Right renal pelvis (tissue), 4 donors: ENCODE results near the gene NPPB. TPM values are rescaled to one million over a fixed set of nuclear protein-coding genes. Genes with fewer than 3 reads are reported as not detected.

Experiments
- DNase-seq, 4 donors: peaks; one replicate each; pipeline ENCODE4 v3.0.0-alpha.2; 2013; ENCODE audit warnings: low read depth in 4 of 4, low spot score in 3 of 4, missing footprints in 1 of 4
- polyA plus RNA-seq, 4 donors: library from polyadenylated mRNA; unstranded; fragments of 120-200 nt; gene quantifications; one replicate each; pipeline ENCODE4 v1.2.1, GENCODE V29; 2013; ENCODE audit not compliant: insufficient read length in 4 of 4

The NPPB gene
- polyA plus RNA-seq, 4 donors: 0.10 TPM; not detected in 3

DNA sequence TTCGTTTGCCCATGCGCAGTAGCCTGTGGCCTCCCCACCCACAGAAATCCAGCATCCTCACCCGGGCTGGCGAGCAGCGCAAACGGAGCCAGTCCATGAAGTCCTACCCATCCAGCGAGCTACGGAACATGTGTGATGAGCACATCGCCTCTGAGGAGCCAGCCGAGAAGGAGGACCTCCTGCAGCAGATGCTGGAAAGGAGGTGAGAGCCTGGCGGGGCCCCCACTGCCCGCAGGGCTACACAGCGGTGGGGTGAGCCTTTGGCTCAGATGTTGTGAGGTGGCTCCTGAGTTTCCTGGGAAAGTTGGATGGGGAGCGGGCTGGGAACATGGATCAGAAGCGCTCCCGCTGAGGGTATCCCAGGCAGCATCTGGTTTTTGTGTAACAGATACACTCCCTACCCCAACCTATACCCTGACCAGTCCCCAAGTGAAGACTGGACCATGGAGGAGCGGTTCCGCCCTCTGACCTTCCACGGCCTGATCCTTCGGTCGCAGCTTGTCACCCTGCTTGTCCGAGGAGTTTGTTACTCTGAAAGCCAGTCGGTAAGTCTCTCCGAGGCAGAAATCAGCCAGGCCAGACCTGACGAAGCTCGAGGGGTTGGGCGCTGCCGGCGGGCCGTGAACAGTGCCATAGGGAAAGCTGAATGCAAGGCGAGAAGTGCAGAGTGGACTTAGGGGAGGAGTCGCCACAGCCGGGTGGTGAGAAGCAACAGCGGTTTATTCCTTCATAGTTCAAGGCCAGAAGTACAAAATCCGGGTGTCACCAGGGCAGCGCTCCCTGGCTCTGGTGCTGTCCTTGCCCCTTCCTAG is 21.6 kb downstream of the NPPB start:
- DNase-seq: no peak

DNA sequence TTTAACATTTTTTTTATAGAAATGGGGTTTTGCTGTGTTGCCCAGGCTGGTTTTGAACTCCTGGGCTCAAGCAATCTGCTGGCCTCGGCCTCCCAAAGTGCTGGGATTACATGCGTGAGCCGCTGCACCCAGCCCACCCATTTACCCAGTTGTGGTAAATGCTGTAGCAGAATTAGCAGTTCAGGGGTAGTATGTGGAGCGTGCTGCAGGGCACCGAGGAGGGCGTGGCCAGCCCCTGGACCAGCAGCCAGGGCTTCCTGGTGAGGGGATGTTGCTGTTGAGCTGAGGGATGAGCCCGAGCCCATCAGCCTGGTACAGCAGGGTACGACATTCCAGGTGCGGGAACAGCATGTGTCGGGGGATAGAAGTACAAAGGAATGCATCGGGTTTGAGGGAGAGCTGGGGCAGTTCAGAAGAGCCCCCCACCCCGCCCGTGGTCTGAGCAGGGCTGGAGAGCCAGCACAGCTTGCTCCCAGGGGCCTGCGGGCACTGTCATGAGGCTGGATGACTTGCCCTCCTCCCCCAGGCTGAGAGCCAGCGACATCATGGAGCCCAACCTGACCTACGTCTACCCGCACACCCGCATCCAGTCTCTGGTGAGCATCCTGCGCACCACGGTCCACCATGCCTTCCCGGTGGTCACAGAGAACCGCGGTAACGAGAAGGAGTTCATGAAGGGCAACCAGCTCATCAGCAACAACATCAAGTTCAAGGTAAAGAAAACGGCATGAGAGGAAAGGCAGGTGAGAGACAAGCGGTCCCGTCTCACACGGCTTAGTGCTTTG is 23.1 kb downstream of the NPPB start:
- no peak for DNase-seq

DNA sequence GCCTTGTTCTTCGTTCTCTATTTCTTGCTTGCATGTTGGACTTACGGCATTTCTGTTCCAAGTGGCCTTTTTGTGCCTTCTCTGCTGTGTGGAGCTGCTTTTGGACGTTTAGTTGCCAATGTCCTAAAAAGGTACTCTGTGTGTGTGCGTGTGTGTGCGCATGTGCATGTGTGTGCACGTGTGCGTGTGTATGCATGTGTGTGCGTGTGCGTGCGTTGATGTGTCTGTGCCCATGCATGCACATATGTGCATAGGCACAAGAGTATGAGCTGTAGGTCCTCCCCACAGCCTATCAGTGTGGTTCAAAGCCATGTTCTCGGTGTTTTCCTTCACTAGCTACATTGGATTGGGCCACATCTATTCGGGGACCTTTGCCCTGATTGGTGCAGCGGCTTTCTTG is 24.8 kb downstream of the NPPB start:
- DNase-seq: no peak

DNA sequence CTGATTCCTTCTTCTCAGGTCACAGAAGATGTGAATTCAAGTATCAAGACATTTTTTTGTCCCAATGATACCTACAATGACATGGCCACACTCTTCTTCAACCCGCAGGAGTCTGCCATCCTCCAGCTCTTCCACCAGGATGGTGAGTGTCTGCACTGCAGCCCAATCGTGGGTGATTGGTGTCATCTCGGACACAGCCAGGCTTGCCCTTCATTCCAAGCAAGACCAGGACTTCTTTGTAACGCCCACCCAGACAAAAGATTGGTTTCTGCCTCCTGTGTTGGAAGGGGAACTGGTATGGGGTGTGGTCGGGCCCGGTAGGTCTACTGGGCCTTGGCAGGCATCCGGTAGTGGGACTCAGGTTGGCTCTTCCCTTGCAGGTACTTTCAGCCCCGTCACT is 25.2 kb downstream of the NPPB start:
- no peak for DNase-seq

DNA sequence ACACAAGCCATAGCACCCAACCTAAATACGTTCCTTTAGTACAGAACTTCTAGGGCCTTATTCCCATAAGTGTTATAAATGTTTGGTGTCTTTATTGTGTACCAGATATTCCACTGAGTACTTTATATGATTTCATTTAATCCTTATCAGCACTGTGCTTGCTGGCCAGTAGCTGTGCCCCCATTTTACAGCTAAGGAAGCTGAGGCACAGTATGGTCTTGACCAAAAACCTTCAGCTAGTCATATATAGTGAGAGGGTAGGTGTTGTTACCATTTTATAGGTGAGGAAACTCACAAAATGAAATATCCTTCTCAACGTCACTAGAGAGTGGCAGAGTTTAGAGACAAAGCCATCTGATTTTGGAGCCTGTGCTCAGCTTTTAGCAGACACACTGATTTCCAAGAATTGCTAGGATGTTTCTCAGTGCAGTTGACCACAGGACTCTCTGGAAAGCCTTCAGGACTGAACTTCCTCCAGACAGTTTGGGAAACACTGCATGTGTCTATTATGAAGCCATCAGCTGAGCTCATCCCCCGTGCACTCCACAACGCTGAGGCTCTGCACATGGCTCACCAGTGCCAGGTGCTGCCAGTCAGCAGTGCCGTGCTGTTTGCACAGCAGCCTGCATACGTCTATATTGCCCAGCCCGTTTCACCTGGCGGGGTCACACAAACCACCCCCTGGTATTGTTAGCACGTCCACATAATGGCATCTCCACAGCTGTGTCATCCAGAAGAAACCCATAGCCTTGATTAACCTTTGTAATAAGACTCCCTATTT is 26.6 kb downstream of the NPPB start:
- no peak for DNase-seq

DNA sequence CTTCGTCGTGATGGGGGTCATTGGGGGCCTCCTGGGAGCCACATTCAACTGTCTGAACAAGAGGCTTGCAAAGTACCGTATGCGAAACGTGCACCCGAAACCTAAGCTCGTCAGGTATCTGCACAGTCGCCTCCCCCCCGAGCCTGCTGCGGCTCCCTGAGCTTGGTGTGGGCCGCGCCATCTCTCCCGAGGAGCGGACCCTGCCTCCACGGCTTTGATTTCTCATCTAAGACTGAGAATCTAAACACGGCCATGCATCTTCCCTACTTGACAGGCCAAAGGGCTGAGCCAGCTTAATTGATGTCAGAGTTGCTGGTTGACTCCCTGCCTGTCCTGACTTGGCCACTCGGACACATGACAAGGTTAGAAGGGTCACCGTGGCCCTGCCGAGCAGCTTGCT is 30.2 kb downstream of the NPPB start:
- DNase-seq: no peak

DNA sequence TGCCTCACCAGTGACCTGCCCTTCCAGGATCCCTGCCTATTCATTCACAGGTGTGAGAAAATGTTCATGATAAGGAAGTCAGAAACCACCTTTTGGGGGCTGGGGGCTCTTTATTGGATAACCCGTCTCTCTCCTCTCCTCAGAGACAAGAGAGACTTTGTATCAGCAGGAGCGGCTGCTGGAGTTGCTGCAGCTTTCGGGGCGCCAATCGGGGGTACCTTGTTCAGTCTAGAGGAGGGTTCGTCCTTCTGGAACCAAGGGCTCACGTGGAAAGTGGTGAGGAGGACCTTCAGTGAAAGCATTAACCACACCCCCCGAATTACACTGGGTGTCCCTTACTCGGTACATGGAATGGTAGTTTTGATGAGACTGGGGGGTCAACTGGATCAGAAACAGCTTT is 31.8 kb downstream of the NPPB start:
- no peak for DNase-seq

DNA sequence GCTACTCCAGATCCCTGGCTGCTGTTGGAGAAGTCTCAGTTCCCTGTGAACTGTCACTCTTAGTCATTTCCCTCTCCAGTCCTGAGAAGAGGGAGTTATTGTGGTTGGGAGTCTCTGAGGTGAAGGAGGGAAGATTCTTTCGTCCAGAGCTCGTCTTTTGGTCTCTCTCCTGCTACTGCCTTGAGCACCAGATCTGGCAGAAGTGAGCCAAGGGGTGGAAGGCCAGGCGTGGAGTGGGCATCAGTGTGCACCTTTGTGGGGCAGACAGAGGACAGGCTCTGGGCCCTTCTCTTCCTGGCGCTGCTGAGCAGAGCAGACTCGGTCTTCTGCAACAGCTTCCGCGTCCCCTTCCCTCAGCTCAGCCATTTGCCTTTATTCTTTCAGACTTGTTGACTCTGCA is 33.6 kb downstream of the NPPB start:
- no peak for DNase-seq

DNA sequence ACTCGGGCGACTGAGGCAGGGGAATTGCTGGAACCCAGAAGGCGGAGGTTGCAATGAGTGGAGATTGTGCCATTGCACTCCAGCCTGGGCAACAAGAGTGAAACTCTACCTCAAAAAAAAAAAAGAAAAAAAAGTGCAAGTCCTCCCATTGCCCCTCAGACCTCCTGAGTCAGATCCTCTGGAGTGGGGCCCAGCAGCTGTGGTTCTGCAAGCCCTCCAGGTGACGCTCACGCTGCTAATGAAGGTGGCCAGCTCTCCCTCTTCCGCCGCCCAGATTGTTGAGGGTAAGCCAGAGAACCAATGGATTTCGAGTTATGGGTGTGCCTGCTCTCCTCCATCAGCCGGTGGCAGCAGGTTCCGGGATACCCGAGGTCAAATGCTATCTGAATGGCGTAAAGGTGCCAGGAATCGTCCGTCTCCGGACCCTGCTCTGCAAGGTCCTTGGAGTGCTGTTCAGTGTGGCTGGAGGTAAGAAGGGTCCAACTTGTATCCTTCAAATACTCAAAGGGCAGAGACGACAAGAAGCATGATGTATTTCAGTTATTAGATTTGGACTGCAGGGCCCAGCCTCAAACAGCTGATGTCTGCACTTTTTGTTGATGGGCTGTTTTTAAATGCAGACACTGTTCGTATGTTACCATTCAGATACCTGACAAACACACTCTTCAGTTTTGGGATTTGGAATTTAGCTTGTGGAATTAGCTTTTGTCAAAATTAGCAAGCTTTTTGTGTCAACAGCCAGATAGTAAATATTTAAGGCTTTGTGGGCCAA is 35.2 kb downstream of the NPPB start:
- DNase-seq: no peak

DNA sequence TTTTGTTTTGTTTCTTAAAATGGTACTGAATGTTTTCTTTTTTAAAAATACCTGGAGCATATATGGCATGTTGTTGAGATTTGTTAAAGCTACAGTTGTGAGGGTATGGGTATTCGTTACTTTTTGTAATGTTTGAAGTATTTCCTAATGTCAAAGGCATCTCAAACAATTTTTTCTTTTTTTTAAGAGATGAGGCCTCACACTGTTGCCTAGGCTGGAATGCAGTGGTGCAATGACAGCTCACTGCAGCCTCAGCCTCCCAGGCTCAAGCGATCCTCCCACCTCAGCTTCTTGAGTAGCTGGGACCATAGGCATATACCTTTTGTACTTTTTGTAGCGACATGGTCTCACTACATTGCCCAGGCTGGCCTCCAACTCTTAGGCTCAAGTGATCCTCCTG is 36.7 kb downstream of the NPPB start:
- DNase-seq: no peak

DNA sequence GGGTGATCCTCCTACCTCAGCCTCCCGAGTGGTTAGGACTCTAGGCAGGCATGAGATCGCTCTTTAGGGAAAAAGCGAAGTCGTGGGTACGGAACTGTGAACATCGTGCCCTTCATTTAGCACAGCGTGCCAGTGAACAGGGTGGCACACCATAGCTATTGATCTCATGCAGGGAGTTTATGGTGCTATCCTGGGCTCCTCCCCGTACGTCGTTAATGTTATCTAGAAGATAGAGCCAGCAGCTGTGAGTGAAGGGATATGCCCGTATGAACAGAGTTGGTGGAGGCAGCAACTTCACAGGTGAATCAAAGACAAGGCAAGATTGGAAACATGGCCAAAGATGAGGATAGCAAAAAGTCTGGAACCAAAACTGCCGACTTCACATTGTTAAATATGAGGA is 41.6 kb downstream of the NPPB start:
- no peak for DNase-seq

DNA sequence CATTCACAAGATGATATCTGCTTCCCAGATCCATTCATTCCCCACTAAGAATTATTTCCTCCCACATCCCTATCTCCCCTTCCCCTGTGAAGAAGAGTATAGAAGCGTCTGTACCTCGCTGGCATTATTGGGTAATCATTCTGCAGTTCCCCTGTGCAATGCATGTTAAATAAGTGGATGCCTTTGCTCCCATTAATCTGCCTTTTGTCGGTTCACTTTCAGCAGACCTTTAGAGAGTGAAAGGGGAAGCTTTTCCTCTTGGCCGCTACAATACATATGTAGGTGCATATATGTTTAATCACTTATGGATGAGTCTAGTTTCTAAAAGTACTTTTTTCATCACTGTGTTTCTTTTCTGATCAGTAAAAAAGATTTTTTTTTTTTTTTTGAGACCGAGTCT is 45.7 kb downstream of the NPPB start:
- no peak for DNase-seq

Other genes starting within 250 kb of the NPPB start
- gene FBXO2, start 204.5 kb downstream of the NPPB start, polyA plus RNA-seq: 1 to 10 TPM in 3 of 4 donors, under 1 TPM in 1; 0.98 to 2.0 (median 1.1) TPM
- gene FBXO44, start 204.1 kb downstream of the NPPB start, polyA plus RNA-seq: 10 to 100 TPM; 15.5 to 19.6 (median 15.9) TPM
- 1 to 10 TPM; 3.6 to 7.2 (median 4.7) TPM for gene FBXO6, start 194.7 kb downstream of the NPPB start, polyA plus RNA-seq
- gene MAD2L2, start 177.8 kb downstream of the NPPB start, polyA plus RNA-seq: 10 to 100 TPM; 40.4 to 55.5 (median 45.4) TPM
- gene DRAXIN, start 167.2 kb downstream of the NPPB start, polyA plus RNA-seq: 1 to 10 TPM in 3 of 4 donors, under 1 TPM in 1; 1.00 to 1.3 (median 1.1) TPM
- 10 to 100 TPM; 43.2 to 61.6 (median 44.4) TPM for gene AGTRAP, start 122.8 kb downstream of the NPPB start, polyA plus RNA-seq
- gene C1orf167, start 96.8 kb downstream of the NPPB start, polyA plus RNA-seq: under 1 TPM in 3 of 4 donors, not detected in 1; 0.27 to 0.65 (median 0.37) TPM
- 10 to 100 TPM; 17.1 to 18.9 (median 18.4) TPM for gene MTHFR, start 53.0 kb downstream of the NPPB start, polyA plus RNA-seq
- 10 to 100 TPM; 15.5 to 20.1 (median 16.6) TPM for gene CLCN6, start 52.8 kb downstream of the NPPB start, polyA plus RNA-seq
- gene NPPA, start 11.2 kb downstream of the NPPB start, polyA plus RNA-seq: under 1 TPM in 3 of 4 donors, not detected in 1; 0.22 to 0.44 (median 0.24) TPM
- 10 to 100 TPM; 39.6 to 55.3 (median 43.2) TPM for gene KIAA2013, start 67.5 kb upstream of the NPPB start, polyA plus RNA-seq
- 100 to 1,000 TPM in 1 of 4 donors, 10 to 100 TPM in 3; 93.5 to 117 (median 96.5) TPM for gene PLOD1, start 75.8 kb upstream of the NPPB start, polyA plus RNA-seq
- 10 to 100 TPM; 62.2 to 77.5 (median 70.5) TPM for gene MFN2, start 121.5 kb upstream of the NPPB start, polyA plus RNA-seq
- gene MIIP, start 160.6 kb upstream of the NPPB start, polyA plus RNA-seq: 10 to 100 TPM; 20.1 to 34.2 (median 21.9) TPM
- under 1 TPM; 0.43 to 0.80 (median 0.60) TPM for gene TNFRSF8, start 204.4 kb upstream of the NPPB start, polyA plus RNA-seq